IPS-NIHi11 (cell line): ENCODE measurements around the gene TMEM147.
A peak's percentile ranks its signal among the peaks of the same experiment; 100 is the strongest.

Experiments used
- DNase-seq: peaks from one replicate; pipeline ENCODE4 v3.0.0; 2012; ENCODE audit warnings: mixed read lengths, low spot score

The TMEM147 gene

GRCh38 chr19:35545001-35545854 is at the start of gene TMEM147:
Gene TMEM147 (plus strand): TSS chr19:35545626. CDS start chr19:35545740, 114 bp downstream.
- DNase-seq, result peak; percentile 100

GRCh38 chr19:35497406-35497805 is 48.0 kb upstream of the TMEM147 start:
- DNase-seq, result no peak

- no peak for DNase-seq
Measured at GRCh38 chr19:35498220-35498619, 47.2 kb upstream of the TMEM147 start.

GRCh38 chr19:35498984-35499527 is 46.4 kb upstream of the TMEM147 start:
- no peak for DNase-seq

- DNase-seq, result no peak
Measured at GRCh38 chr19:35500611-35501010, 44.8 kb upstream of the TMEM147 start.

GRCh38 chr19:35501684-35502083 is 43.7 kb upstream of the TMEM147 start:
- no peak for DNase-seq

GRCh38 chr19:35502751-35503150 is 42.7 kb upstream of the TMEM147 start:
- no peak for DNase-seq

GRCh38 chr19:35506011-35506410 is 39.4 kb upstream of the TMEM147 start:
- DNase-seq, result no peak

- DNase-seq, result no peak
Measured at GRCh38 chr19:35507561-35507960, 37.9 kb upstream of the TMEM147 start.

- no peak for DNase-seq
Measured at GRCh38 chr19:35508129-35508528, 37.3 kb upstream of the TMEM147 start.

GRCh38 chr19:35509018-35509652 is 36.3 kb upstream of the TMEM147 start:
- peak; percentile 60 for DNase-seq

- peak; percentile 98 for DNase-seq
Measured at GRCh38 chr19:35509861-35510625, 35.4 kb upstream of the TMEM147 start.

GRCh38 chr19:35510626-35510964 is 34.8 kb upstream of the TMEM147 start:
- DNase-seq, result no peak

- no peak for DNase-seq
Measured at GRCh38 chr19:35511337-35511736, 34.1 kb upstream of the TMEM147 start.

- no peak for DNase-seq
Measured at GRCh38 chr19:35512831-35513627, 32.4 kb upstream of the TMEM147 start.

GRCh38 chr19:35513628-35514281 is 31.7 kb upstream of the TMEM147 start, which contains the start of gene DMKN:
Gene DMKN (minus strand): TSS chr19:35513649. CDS start chr19:35513475, 174 bp downstream.
- peak; percentile 64 for DNase-seq

GRCh38 chr19:35514282-35514809 is 31.1 kb upstream of the TMEM147 start:
- peak; percentile 58 for DNase-seq

- DNase-seq, result no peak
Measured at GRCh38 chr19:35516310-35516709, 29.1 kb upstream of the TMEM147 start.

GRCh38 chr19:35517342-35517741 is 28.1 kb upstream of the TMEM147 start:
- DNase-seq, result no peak

- no peak for DNase-seq
Measured at GRCh38 chr19:35518313-35518712, 27.1 kb upstream of the TMEM147 start.

- no peak for DNase-seq
Measured at GRCh38 chr19:35519291-35519690, 26.1 kb upstream of the TMEM147 start.
